HG03103 (cell line): Measurements from ENCODE around the gene NWD2.
"Not testable (repeated sequence)": the region's sequence is repeated elsewhere in the genome, so short reads cannot be mapped to it uniquely, and the experiment has no call there.

Experiments used
- ATAC-seq: cut with Tn5 transposase; IDR thresholded peaks from one replicate; pipeline ENCODE4 v1.9.1; 2021; ENCODE audit warnings: low read depth; ENCODE audit not compliant: unreplicated experiment

The NWD2 gene

GRCh38 chr4:37489697-37490096, 245.2 kb downstream of the NWD2 start:
- no peak for ATAC-seq

GRCh38 chr4:37490391-37491347, 246.1 kb downstream of the NWD2 start:
- no peak for ATAC-seq

GRCh38 chr4:37495353-37495752, 250.8 kb downstream of the NWD2 start:
- not testable (repeated sequence) for ATAC-seq
